Endodermal cell (in vitro differentiated cells): ENCODE measurements around the gene TEF. TPM values are rescaled to one million over a fixed set of nuclear protein-coding genes. Genes with fewer than 3 reads are reported as not detected.

Experiments
- DNase-seq: peaks from one replicate; pipeline ENCODE4 v3.0.0-alpha.2; 2017
- H3K27ac ChIP-seq: 2 replicates; pipeline ENCODE4 v1.5.1; 2013; ENCODE audit warnings: mild to moderate bottlenecking, low read depth, low read length, moderate library complexity
- H3K27me3 ChIP-seq: 2 replicates; pipeline ENCODE4 v1.6.1; 2013; ENCODE audit warnings: mild to moderate bottlenecking, low read length, moderate library complexity; ENCODE audit not compliant: insufficient read depth, control insufficient read depth, poor library complexity, severe bottlenecking
- H3K36me3 ChIP-seq: 2 replicates; pipeline ENCODE4 v1.7.0; 2013; ENCODE audit warnings: mild to moderate bottlenecking, low read length, moderate library complexity; ENCODE audit not compliant: control insufficient read depth, insufficient read depth
- H3K4me1 ChIP-seq: one replicate; pipeline ENCODE4 v1.7.0; 2013; ENCODE audit warnings: low read length; ENCODE audit not compliant: control insufficient read depth, insufficient read depth
- H3K4me3 ChIP-seq: 2 replicates; pipeline ENCODE4 v1.5.1; 2013; ENCODE audit warnings: mild to moderate bottlenecking, low read length, moderate library complexity
- H3K9ac ChIP-seq: 2 replicates; pipeline ENCODE4 v1.6.1; 2013; ENCODE audit warnings: mild to moderate bottlenecking, low read length, moderate library complexity; ENCODE audit not compliant: poor library complexity, severe bottlenecking; ENCODE audit errors: extremely low read depth
- H3K9me3 ChIP-seq: 2 replicates; pipeline ENCODE4 v1.6.1; 2013; ENCODE audit warnings: mild to moderate bottlenecking, low read length, moderate library complexity; ENCODE audit not compliant: control insufficient read depth
- H3K27ac Mint-ChIP-seq: 2 replicates; pipeline ENCODE4 v1.8.0; 2020; ENCODE audit warnings: mixed read lengths
- H3K27me3 Mint-ChIP-seq: 2 replicates; pipeline ENCODE4 v1.8.0; 2021; ENCODE audit warnings: mild to moderate bottlenecking, mixed read lengths; ENCODE audit not compliant: insufficient read depth
- H3K36me3 Mint-ChIP-seq: 2 replicates; pipeline ENCODE4 v1.8.0; 2020; ENCODE audit warnings: low read depth, mixed read lengths
- H3K4me1 Mint-ChIP-seq: 2 replicates; pipeline ENCODE4 v1.8.0; 2020; ENCODE audit warnings: mixed read lengths
- H3K4me3 Mint-ChIP-seq: 2 replicates; pipeline ENCODE4 v1.8.0; 2020; ENCODE audit warnings: mild to moderate bottlenecking, moderate library complexity, mixed read lengths
- H3K9me3 Mint-ChIP-seq: 2 replicates; pipeline ENCODE4 v1.8.0; 2020; ENCODE audit warnings: mild to moderate bottlenecking, mixed read lengths
- WGBS, 2 experiments: methylation state at CpG; one replicate each; pipeline versions ENCODE4 v1.1.5 to v1.1.7; 2013; ENCODE audit warnings: missing lambda C conversion rate in 2 of 2, mixed read lengths in 1 of 2; ENCODE audit not compliant: insufficient coverage in 1 of 2, insufficient read length in 1 of 2; 5-methylcytosine and 5-hydroxymethylcytosine counted together
- total RNA-seq, 2 donors: library from RNA; stranded (reverse); fragmentation: NEBNext Ultra II Directional in 1 of 2; extraction: Animal tissue kit (Norgen Biotek cat#: 25700) in 1 of 2; gene quantifications; 2 replicates in 1 of 2; 3 replicates in 1 of 2; pipeline ENCODE4 v1.2.1, GENCODE V29; 2021
- TF ChIP-seq, protein P1 (sequence below): fragments of 200-600 bp; sonication (generic); conservative IDR thresholded peaks from 2 replicates; pipeline ENCODE4 v1.5.0; 2021; ENCODE audit warnings: antibody characterized with exemption, mild to moderate bottlenecking

The TEF gene
- total RNA-seq, 2 donors from 2014 or later = 4.7 to 7.9 TPM

DNA sequence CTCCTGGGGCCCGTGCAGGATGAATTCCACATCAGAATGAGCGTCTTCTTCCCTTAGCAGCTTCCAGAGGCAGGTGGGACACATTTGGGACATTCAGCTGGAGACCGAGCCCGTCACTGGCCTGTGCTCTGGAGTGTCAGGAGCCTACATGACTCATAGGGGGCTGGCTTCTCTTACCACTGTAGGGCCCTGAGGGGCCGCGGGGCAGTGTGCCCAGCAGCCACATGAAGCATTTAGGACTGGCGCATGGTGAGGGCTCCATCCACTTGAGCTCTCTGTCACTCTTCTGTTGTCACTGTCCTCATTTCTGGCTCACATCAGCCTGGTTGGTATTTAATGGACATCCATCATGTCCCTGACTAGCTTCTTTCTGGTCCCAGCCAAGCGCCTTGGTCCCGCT is 38.0 kb upstream of the TEF start:
- Mint-ChIP-seq H3K36me3 (peaks cover 31% of the 10 kb centered on the region), H3K9me3 (no peaks in the 10 kb centered on the region), H3K27ac (no peak overlapping the region), H3K4me3 (no peak overlapping the region), H3K27me3 (no peaks in the 10 kb centered on the region), H3K4me1 (no peaks in the 10 kb centered on the region)
- DNase-seq = no peak
- Histone ChIP-seq H3K9me3 (no peaks in the 10 kb centered on the region), H3K36me3 (peaks cover 46% of the 10 kb centered on the region), H3K27ac (no peak overlapping the region), H3K27me3 (no peaks in the 10 kb centered on the region), H3K4me1 (no peaks in the 10 kb centered on the region), H3K4me3 (no peak overlapping the region), H3K9ac (no peak overlapping the region)
- TF ChIP-seq, protein P1, sequence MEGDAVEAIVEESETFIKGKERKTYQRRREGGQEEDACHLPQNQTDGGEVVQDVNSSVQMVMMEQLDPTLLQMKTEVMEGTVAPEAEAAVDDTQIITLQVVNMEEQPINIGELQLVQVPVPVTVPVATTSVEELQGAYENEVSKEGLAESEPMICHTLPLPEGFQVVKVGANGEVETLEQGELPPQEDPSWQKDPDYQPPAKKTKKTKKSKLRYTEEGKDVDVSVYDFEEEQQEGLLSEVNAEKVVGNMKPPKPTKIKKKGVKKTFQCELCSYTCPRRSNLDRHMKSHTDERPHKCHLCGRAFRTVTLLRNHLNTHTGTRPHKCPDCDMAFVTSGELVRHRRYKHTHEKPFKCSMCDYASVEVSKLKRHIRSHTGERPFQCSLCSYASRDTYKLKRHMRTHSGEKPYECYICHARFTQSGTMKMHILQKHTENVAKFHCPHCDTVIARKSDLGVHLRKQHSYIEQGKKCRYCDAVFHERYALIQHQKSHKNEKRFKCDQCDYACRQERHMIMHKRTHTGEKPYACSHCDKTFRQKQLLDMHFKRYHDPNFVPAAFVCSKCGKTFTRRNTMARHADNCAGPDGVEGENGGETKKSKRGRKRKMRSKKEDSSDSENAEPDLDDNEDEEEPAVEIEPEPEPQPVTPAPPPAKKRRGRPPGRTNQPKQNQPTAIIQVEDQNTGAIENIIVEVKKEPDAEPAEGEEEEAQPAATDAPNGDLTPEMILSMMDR = no peak
- WGBS, 2 experiments = 96 to 97% methylated on average over 7 to 9 of the region's 9 CpGs

DNA sequence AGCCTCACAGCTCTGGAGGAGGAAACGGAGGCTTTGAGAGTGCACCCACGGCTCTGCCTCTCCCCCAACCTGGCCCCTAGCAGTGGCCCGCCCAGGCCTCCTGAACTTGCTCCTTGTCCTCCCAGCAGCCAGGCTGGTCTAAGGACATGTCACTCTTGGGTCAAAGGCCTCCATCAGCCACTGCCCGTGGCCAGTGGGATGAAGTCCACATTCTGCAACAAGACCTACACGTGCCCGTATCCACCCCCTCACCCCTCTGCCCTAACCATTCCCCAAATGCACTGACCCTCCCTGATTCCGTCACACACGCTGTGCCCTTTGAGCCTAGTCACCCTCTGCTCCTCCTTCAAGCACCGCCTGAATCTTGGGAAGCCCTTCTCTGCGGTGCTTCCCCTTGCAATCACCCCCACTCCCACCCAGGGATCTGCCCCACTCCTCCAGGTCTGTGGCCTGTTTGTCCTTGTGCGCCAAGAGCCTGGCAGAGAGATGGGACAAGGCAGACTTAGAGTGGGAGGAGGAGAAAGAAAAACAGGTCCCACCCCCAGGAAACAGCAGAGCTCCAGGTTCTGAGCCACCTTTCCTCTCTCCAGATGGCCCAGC is 37.5 kb upstream of the TEF start:
- 97 to 98% methylated on average over 7 to 10 of the region's 11 CpGs for whole genome bisulfite sequencing, 2 experiments
- H3K4me3 Mint-ChIP-seq = no peak overlapping the region

GRCh38 chr22:41345807-41346335 is 35.9 kb upstream of the TEF start:
- Histone ChIP-seq H3K36me3 (peaks cover 50% of the 10 kb centered on the region), H3K27ac (no peak overlapping the region), H3K4me3 (no peak overlapping the region), H3K27me3 (no peaks in the 10 kb centered on the region), H3K4me1 (no peaks in the 10 kb centered on the region), H3K9me3 (no peaks in the 10 kb centered on the region), H3K9ac (no peak overlapping the region)
- no peak for DNase-seq
- no peak overlapping the region for H3K27ac Mint-ChIP-seq
- peaks cover 47% of the 10 kb centered on the region for H3K36me3 Mint-ChIP-seq
- no peaks in the 10 kb centered on the region for H3K4me1 Mint-ChIP-seq
- no peaks in the 10 kb centered on the region for H3K9me3 Mint-ChIP-seq
- no peaks in the 10 kb centered on the region for H3K27me3 Mint-ChIP-seq
- no peak overlapping the region for H3K4me3 Mint-ChIP-seq
- WGBS, 2 experiments = 94 to 100% methylated on average over 6 to 24 of the region's 24 CpGs
- TF ChIP-seq, protein P1 = no peak

More for the DNA sequence above, 37.5 kb upstream of the TEF start:
- H3K27me3 ChIP-seq = no peaks in the 10 kb centered on the region
- Mint-ChIP-seq H3K4me1 (no peaks in the 10 kb centered on the region), H3K27ac (no peak overlapping the region), H3K27me3 (no peaks in the 10 kb centered on the region), H3K9me3 (no peaks in the 10 kb centered on the region), H3K36me3 (peaks cover 36% of the 10 kb centered on the region)
- H3K9ac ChIP-seq = no peak overlapping the region
- H3K27ac ChIP-seq = no peak overlapping the region
- H3K9me3 ChIP-seq = no peaks in the 10 kb centered on the region
- DNase-seq = no peak
- TF ChIP-seq, protein P1 = no peak
- no peaks in the 10 kb centered on the region for H3K4me1 ChIP-seq
- H3K36me3 ChIP-seq = peaks cover 42% of the 10 kb centered on the region
- no peak overlapping the region for H3K4me3 ChIP-seq
